Spleen (tissue), 7 donors: ENCODE measurements around the gene ABRACL.

ENCODE experiments used
- POLR2AphosphoS5 ChIP-seq, 3 donors: sonication (generic); formaldehyde crosslinking; IDR thresholded peaks; one replicate each; pipeline ENCODE4 v1.5.1; 2017; ENCODE audit warnings: antibody characterized with exemption in 3 of 3
- TF ChIP-seq, protein P1 (sequence below), 11 experiments: fragments of 200-600 bp in 7 of 11; fragments of 450-650 bp in 4 of 11; sonication (generic) in 4 of 11; IDR thresholded peaks in 8 of 11; conservative IDR thresholded peaks in 3 of 11; 1 replicate in 7 of 11; 2 replicates in 4 of 11; pipeline versions ENCODE4 v1.4.0 to v1.8.0; 2016 to 2021; ENCODE audit warnings: antibody characterized with exemption in 11 of 11, inconsistent platforms in 4 of 11, mild to moderate bottlenecking in 1 of 11
- donor health status: DM: no; HTN: no; CAD: no; lungs with moderate emphysema.
- donor health status: DM: no; HTN: no; CAD: no.
- donor health status: DM: no; HTN: no; CAD: no.

GRCh38 chr6:139080255-139080920, 51.8 kb downstream of the ABRACL start:
- no peak for TF ChIP-seq POLR2AphosphoS5 (IDR thresholded peaks at IDR 0.05)
- TF ChIP-seq, protein P1, sequence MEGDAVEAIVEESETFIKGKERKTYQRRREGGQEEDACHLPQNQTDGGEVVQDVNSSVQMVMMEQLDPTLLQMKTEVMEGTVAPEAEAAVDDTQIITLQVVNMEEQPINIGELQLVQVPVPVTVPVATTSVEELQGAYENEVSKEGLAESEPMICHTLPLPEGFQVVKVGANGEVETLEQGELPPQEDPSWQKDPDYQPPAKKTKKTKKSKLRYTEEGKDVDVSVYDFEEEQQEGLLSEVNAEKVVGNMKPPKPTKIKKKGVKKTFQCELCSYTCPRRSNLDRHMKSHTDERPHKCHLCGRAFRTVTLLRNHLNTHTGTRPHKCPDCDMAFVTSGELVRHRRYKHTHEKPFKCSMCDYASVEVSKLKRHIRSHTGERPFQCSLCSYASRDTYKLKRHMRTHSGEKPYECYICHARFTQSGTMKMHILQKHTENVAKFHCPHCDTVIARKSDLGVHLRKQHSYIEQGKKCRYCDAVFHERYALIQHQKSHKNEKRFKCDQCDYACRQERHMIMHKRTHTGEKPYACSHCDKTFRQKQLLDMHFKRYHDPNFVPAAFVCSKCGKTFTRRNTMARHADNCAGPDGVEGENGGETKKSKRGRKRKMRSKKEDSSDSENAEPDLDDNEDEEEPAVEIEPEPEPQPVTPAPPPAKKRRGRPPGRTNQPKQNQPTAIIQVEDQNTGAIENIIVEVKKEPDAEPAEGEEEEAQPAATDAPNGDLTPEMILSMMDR (IDR thresholded peaks at IDR 0.05 in 8 of 11, conservative IDR thresholded peaks at IDR 0.05 in 3 of 11), result no peak
